ENCODE data around the gene CA9.

GRCh38 chr9:35658968-35659220, 14.8 kb upstream of the CA9 start:
- TF ChIP-seq CTCF (IDR thresholded peaks at IDR 0.05; ENCODE audit: insufficient read depth, low read depth, low read length) (no peak), EZH2 (IDR thresholded peaks at IDR 0.05; ENCODE audit: insufficient read depth, low read length) (no peak)

Data from astrocyte (in vitro differentiated cells and primary cell).